ENCODE measurements around the gene EEFSEC.

The EEFSEC gene

GRCh38 chr3:128122013-128122412 lies 31.3 kb upstream of the EEFSEC start:
- DNase-seq (ENCODE audit: low read depth in 1 of 2, low spot score in 1 of 2), result no peak
- TF ChIP-seq REST (IDR thresholded peaks at IDR 0.05; ENCODE audit: insufficient replicate concordance, low read depth) (no peak), SPI1 (IDR thresholded peaks at IDR 0.05; ENCODE audit: borderline replicate concordance, low read depth) (no peak), GABPA (IDR thresholded peaks at IDR 0.05; ENCODE audit: low read depth) (no peak), POLR2AphosphoS5 (IDR thresholded peaks at IDR 0.05; ENCODE audit: low read depth) (no peak)
- TF ChIP-seq, protein P1, sequence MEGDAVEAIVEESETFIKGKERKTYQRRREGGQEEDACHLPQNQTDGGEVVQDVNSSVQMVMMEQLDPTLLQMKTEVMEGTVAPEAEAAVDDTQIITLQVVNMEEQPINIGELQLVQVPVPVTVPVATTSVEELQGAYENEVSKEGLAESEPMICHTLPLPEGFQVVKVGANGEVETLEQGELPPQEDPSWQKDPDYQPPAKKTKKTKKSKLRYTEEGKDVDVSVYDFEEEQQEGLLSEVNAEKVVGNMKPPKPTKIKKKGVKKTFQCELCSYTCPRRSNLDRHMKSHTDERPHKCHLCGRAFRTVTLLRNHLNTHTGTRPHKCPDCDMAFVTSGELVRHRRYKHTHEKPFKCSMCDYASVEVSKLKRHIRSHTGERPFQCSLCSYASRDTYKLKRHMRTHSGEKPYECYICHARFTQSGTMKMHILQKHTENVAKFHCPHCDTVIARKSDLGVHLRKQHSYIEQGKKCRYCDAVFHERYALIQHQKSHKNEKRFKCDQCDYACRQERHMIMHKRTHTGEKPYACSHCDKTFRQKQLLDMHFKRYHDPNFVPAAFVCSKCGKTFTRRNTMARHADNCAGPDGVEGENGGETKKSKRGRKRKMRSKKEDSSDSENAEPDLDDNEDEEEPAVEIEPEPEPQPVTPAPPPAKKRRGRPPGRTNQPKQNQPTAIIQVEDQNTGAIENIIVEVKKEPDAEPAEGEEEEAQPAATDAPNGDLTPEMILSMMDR (IDR thresholded peaks at IDR 0.05; ENCODE audit: insufficient read depth, low read length), result no peak
- H3K27me3 ChIP-seq (ENCODE audit: insufficient read depth, poor library complexity, severe bottlenecking), result no peaks in the 10 kb centered on the region
- no peak overlapping the region for H3K27ac ChIP-seq (replicated peaks)
- H3K4me3 ChIP-seq (replicated peaks; ENCODE audit: insufficient read depth, low read length), result no peak overlapping the region

DNA sequence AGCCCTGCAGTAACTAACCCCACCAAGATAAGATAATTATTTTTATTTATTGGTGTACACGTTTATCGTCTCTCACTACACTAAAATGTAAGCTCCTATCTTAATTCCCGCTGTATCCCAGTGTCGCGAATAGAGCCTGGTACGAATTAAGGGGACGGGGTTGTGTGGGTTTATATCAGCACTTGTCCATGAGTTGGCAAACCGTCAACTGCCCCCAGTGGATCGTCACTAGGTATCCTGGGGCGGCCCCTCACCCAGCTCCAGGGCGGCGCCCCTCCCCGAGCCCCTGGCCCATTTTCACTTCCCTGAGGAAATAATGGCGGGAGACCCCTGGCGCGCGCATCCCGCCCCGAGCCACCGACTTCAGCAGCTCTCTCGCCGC lies 30.1 kb upstream of the EEFSEC start:
- Histone ChIP-seq H3K27me3 (ENCODE audit: insufficient read depth, poor library complexity, severe bottlenecking) (no peaks in the 10 kb centered on the region), H3K27ac (replicated peaks) (peak overlapping the region; percentile 84), H3K4me3 (replicated peaks; ENCODE audit: insufficient read depth, low read length) (peak overlapping the region; percentile 97)
- TF ChIP-seq REST (IDR thresholded peaks at IDR 0.05; ENCODE audit: insufficient replicate concordance, low read depth) (no peak), POLR2AphosphoS5 (IDR thresholded peaks at IDR 0.05; ENCODE audit: low read depth) (0 out of 2 replicates have a peak, but pooled peaks have one; percentile 0)
- DNase-seq (ENCODE audit: low read depth in 1 of 2, low spot score in 1 of 2), result peak in 1 of 2 experiments; percentile 12

DNA sequence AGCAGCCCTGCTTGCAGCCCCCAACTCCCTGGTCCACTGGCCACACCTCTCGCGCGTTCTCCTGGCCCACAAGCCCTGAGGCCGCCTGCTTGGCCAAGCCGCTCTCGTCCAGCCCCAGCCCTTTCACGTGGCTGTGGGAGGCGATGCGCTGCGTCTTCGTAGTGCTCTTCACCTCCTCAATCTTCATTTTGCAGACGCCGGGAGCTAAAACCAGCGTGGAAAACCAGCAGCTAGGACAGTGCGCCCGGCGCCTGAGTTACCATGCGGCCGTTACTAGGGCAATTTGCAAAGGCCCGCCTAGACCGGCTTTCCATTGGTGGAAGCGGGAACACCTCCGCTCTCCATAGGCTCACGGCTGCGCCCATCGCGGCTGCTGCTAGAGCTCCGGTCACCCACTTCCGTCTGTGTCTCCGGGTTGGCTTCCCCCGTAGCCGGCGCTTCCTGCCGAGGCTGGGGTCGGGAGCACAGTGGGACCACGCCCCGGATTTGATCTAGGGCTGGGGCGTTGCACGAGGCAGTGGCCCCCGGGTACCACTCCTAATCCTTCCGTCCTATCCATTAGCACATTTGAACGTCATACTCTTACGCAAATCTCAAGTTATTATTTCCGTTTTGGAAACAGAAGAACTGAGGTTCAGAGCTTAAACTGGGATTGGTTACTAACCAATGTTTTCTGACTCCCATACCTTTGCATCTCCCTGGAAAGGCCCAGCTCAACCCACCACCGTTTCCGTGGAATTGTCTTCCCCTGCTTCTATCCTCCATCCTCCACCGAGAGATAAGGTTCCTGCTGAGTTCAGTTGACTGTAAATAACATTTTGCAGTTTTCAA lies 29.5 kb upstream of the EEFSEC start, which contains the start of gene RUVBL1:
TSS of gene RUVBL1 (minus strand) at position 275 of the 831 bp plus-strand sequence. CDS start at position 187, 88 bp downstream.
- TF ChIP-seq SPI1 (IDR thresholded peaks at IDR 0.05; ENCODE audit: borderline replicate concordance, low read depth), result peak; percentile 52; the same call in 1 of the 2 replicates
- TF ChIP-seq GABPA (IDR thresholded peaks at IDR 0.05; ENCODE audit: low read depth), result peak; percentile 100
- TF ChIP-seq REST (IDR thresholded peaks at IDR 0.05; ENCODE audit: insufficient replicate concordance, low read depth), result no peak
- TF ChIP-seq POLR2AphosphoS5 (IDR thresholded peaks at IDR 0.05; ENCODE audit: low read depth), result peak; percentile 69; the same call in 1 of the 2 replicates
- TF ChIP-seq, protein P1 (IDR thresholded peaks at IDR 0.05; ENCODE audit: insufficient read depth, low read length), result no peak
- peak within 1 kb of the TSS; percentile 97 for H3K4me3 ChIP-seq (replicated peaks; ENCODE audit: insufficient read depth, low read length)
- peak; percentile 92 to 99 for DNase-seq (ENCODE audit: low read depth in 1 of 2, low spot score in 1 of 2)
- H3K27ac ChIP-seq (replicated peaks), result peak within 1 kb of the TSS; percentile 84
- H3K27me3 ChIP-seq (ENCODE audit: insufficient read depth, poor library complexity, severe bottlenecking), result no peaks in the 10 kb centered on the region

Data from HL-60 (cell line).